Liver (tissue), 3 donors: ENCODE data around the gene CHKB.

Source experiments
- ATF3 ChIP-seq: IDR thresholded peaks from 2 replicates; pipeline ENCODE4 v1.6.1; 2016; ENCODE audit warnings: antibody characterized with exemption
- EGR1 ChIP-seq, 2 donors: IDR thresholded peaks; 2 replicates each; pipeline ENCODE4 v1.6.1; 2016 to 2018; ENCODE audit warnings: antibody characterized with exemption in 2 of 2, low read depth in 2 of 2
- GABPA ChIP-seq, 2 donors: IDR thresholded peaks in 1 of 2; conservative IDR thresholded peaks in 1 of 2; 2 replicates each; pipeline ENCODE4 v1.6.1; 2016; ENCODE audit warnings: antibody characterized with exemption in 2 of 2, mild to moderate bottlenecking in 1 of 2, moderate library complexity in 1 of 2
- RXRA ChIP-seq, 2 donors: IDR thresholded peaks; 2 replicates each; pipeline ENCODE4 v1.6.1; 2017 to 2018; ENCODE audit warnings: antibody characterized with exemption in 2 of 2, mild to moderate bottlenecking in 1 of 2
- SP1 ChIP-seq: IDR thresholded peaks from 2 replicates; pipeline ENCODE4 v1.6.1; 2018; ENCODE audit warnings: antibody characterized with exemption, mild to moderate bottlenecking
- TAF1 ChIP-seq: conservative IDR thresholded peaks from 2 replicates; pipeline ENCODE4 v1.6.1; 2016; ENCODE audit warnings: antibody characterized with exemption, mild to moderate bottlenecking
- YY1 ChIP-seq: IDR thresholded peaks from 2 replicates; pipeline ENCODE4 v1.6.1; 2016; ENCODE audit warnings: antibody characterized with exemption, mild to moderate bottlenecking
- ZBTB33 ChIP-seq: IDR thresholded peaks from 2 replicates; pipeline ENCODE4 v1.6.1; 2016; ENCODE audit warnings: antibody characterized with exemption
- TF ChIP-seq, protein P1 (sequence below): fragments of 150-350 bp; IDR thresholded peaks from 2 replicates; pipeline ENCODE4 v1.5.1; 2017; ENCODE audit warnings: improper control_type of control experiment, low read depth, low read length; ENCODE audit not compliant: missing input control
- TF ChIP-seq, protein P2 (sequence below): IDR thresholded peaks from 2 replicates; pipeline ENCODE4 v1.6.1; 2016; ENCODE audit warnings: antibody characterized with exemption, mild to moderate bottlenecking
- donor health status: healthy.
- donor health status: healthy.

DNA sequence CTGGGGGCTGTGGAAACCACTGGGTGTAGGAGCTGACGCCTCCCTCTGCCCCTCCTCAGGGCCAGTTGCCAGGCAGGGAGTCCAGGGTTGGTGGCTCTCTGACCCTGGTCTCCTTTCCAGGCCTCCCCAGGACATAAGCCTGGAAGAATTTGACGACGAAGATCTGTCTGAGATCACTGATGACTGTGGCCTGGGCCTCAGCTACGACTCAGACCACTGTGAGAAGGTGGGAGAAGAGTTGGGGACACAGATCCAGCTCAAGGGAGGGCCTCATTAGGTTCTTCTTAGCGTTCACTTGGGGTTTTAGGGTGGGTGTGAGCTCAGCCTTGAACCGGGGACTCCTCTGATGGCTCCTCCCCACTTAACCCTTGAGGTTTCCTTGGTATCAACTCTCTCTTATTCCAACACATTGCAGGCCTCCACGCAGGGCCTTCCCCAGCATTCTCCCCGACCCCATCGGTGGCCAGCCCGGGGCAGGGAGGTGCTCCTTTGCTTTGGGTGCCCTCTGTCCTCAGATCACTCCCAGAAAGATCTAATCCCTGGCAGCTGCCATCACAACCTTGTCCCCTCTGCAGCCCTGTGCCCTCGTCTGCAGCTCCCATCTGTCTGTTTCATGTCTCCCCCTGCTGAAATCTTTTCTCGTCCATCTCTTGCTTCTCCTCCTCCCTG lies 19.2 kb upstream of the CHKB start:
- TF ChIP-seq, protein P1, sequence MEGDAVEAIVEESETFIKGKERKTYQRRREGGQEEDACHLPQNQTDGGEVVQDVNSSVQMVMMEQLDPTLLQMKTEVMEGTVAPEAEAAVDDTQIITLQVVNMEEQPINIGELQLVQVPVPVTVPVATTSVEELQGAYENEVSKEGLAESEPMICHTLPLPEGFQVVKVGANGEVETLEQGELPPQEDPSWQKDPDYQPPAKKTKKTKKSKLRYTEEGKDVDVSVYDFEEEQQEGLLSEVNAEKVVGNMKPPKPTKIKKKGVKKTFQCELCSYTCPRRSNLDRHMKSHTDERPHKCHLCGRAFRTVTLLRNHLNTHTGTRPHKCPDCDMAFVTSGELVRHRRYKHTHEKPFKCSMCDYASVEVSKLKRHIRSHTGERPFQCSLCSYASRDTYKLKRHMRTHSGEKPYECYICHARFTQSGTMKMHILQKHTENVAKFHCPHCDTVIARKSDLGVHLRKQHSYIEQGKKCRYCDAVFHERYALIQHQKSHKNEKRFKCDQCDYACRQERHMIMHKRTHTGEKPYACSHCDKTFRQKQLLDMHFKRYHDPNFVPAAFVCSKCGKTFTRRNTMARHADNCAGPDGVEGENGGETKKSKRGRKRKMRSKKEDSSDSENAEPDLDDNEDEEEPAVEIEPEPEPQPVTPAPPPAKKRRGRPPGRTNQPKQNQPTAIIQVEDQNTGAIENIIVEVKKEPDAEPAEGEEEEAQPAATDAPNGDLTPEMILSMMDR: no peak
- TF ChIP-seq ATF3: no peak
- no peak for TF ChIP-seq TAF1
- no peak for TF ChIP-seq GABPA (IDR thresholded peaks at IDR 0.05 in 1 of 2, conservative IDR thresholded peaks at IDR 0.05 in 1 of 2)
- no peak for TF ChIP-seq YY1
- no peak for TF ChIP-seq SP1
- TF ChIP-seq EGR1 (IDR thresholded peaks at IDR 0.05; ENCODE audit: low read depth in 2 of 2): no peak
- no peak for TF ChIP-seq ZBTB33
- TF ChIP-seq, protein P2, sequence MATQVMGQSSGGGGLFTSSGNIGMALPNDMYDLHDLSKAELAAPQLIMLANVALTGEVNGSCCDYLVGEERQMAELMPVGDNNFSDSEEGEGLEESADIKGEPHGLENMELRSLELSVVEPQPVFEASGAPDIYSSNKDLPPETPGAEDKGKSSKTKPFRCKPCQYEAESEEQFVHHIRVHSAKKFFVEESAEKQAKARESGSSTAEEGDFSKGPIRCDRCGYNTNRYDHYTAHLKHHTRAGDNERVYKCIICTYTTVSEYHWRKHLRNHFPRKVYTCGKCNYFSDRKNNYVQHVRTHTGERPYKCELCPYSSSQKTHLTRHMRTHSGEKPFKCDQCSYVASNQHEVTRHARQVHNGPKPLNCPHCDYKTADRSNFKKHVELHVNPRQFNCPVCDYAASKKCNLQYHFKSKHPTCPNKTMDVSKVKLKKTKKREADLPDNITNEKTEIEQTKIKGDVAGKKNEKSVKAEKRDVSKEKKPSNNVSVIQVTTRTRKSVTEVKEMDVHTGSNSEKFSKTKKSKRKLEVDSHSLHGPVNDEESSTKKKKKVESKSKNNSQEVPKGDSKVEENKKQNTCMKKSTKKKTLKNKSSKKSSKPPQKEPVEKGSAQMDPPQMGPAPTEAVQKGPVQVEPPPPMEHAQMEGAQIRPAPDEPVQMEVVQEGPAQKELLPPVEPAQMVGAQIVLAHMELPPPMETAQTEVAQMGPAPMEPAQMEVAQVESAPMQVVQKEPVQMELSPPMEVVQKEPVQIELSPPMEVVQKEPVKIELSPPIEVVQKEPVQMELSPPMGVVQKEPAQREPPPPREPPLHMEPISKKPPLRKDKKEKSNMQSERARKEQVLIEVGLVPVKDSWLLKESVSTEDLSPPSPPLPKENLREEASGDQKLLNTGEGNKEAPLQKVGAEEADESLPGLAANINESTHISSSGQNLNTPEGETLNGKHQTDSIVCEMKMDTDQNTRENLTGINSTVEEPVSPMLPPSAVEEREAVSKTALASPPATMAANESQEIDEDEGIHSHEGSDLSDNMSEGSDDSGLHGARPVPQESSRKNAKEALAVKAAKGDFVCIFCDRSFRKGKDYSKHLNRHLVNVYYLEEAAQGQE: no peak
- TF ChIP-seq RXRA (IDR thresholded peaks at IDR 0.05): no peak
